ENCODE data around the gene PPT1.

- TF ChIP-seq MYC (IDR thresholded peaks at IDR 0.05; ENCODE audit: low read depth, low read length): no peak
- no peak for TF ChIP-seq CTCF (IDR thresholded peaks at IDR 0.05; ENCODE audit: extremely low read depth in 1 of 2, insufficient read depth in 1 of 2, low read depth in 1 of 2, low read length in 2 of 2)
- TF ChIP-seq POLR2A (IDR thresholded peaks at IDR 0.05; ENCODE audit: low read depth, low read length): no peak
- no peak for TF ChIP-seq MAX (IDR thresholded peaks at IDR 0.05; ENCODE audit: insufficient read depth, insufficient read length)
- TF ChIP-seq EZH2 (IDR thresholded peaks at IDR 0.05; ENCODE audit: borderline replicate concordance, low read depth, low read length, severe bottlenecking): no peak
- TF ChIP-seq POLR2AphosphoS5 (IDR thresholded peaks at IDR 0.05; ENCODE audit: insufficient read depth, low read depth, low read length): no peak
- no peak for TF ChIP-seq JUN (IDR thresholded peaks at IDR 0.05; ENCODE audit: borderline replicate concordance, insufficient read depth, insufficient read length, low read depth)
- TF ChIP-seq FOS (IDR thresholded peaks at IDR 0.05; ENCODE audit: borderline replicate concordance, insufficient read depth, low read length): no peak
Observed at GRCh38 chr1:40107290-40107959, 10.4 kb upstream of the PPT1 start.

All from endothelial cell of umbilical vein (primary cell).